ENCODE results near the gene ARNT2. TPM values are rescaled to one million over a fixed set of nuclear protein-coding genes. Genes with fewer than 3 reads are reported as not detected.

The ARNT2 gene
- total and polyA plus RNA-seq, 2 donors = 1.4 to 2.4 TPM

DNA sequence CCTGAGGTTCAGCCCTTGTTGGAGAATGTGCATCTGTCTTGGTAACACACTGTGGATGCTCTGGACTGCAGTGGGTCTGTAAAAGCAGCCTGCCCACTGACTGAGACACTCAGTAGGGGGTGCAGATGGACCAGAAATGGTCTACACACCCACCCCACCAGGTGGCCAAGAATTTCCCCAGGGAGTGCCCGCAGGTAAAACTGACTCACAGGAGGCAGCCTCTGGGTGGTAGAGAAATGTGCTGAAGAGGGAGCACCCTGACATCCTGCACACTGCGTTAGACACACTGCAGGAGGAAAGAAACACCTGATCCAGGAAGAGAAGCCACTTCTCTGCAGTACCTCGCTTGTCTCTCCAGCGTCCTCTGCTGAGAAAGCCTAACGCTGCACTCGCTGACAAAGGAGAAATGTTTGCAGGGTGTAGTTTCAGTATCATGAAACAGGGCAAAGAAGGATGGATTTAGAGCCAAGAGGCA lies 181.4 kb downstream of the ARNT2 start:
- Histone ChIP-seq H3K36me3 (ENCODE audit: control insufficient read depth in 2 of 2, insufficient read depth in 2 of 2, low read length in 1 of 2) (no peaks in the 10 kb centered on the region), H3K9me3 (ENCODE audit: control insufficient read depth in 2 of 2, insufficient read depth in 1 of 2, low read length in 1 of 2) (no peaks in the 10 kb centered on the region), H3K27me3 (ENCODE audit: control insufficient read depth in 2 of 2, insufficient read depth in 1 of 2, low read length in 1 of 2) (no peaks in the 10 kb centered on the region), H3K27ac (ENCODE audit: low read depth in 1 of 2, low read length in 1 of 2) (peak overlapping the region in 1 of 2 donors; percentile 32), H3K4me1 (ENCODE audit: control insufficient read depth in 2 of 2, insufficient read depth in 2 of 2, low read length in 2 of 2) (no peaks in the 10 kb centered on the region), H3K4me3 (ENCODE audit: low read length in 2 of 2) (no peak overlapping the region)
- DNase-seq (ENCODE audit: low read depth in 6 of 9, low spot score in 9 of 9) = no peak
- WGBS = 89% methylated on average over 6 of the region's 6 CpGs

DNA sequence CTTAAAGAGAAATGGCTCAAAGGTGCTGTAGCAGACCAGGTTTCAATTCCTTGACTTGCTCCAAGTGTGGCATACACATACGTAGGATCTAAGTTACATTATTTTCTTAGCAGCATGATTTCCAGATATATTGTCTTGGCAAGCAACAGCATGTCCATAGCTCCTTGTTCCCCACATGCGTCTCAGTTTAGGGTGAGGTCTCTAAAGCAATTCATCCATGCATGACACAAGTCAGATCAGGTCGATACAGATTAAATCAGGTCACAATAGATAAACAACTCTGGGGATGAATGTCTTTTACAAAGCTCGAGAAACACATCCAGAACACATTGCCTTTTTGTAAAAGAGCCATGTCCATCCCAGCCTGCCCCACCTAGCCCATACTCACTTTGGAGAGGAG lies 182.0 kb downstream of the ARNT2 start:
- peak overlapping the region in 1 of 2 donors; percentile 32 for H3K27ac ChIP-seq (ENCODE audit: low read depth in 1 of 2, low read length in 1 of 2)
- no peak for DNase-seq (ENCODE audit: low read depth in 6 of 9, low spot score in 9 of 9)
- H3K4me1 ChIP-seq (ENCODE audit: control insufficient read depth in 2 of 2, insufficient read depth in 2 of 2, low read length in 2 of 2) = no peaks in the 10 kb centered on the region

DNA sequence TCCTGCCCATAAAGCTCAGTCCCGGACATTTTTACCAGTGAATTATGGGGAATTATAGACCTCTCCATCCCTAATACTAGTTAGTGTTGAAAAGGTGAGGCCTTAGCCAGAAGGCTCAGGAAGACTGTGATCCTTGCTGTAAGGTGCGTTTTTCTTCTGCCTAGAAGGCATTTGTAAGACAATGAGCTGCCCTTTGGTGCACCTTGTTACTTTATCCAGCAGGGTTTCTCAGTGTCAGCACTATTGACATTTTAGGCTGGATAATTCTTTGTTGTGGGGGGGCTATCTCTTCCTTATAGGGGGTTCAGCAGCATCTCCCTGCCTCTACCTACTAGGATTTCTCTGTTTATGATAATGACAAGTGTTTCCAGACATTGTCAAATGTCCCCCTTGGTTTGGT lies 182.8 kb downstream of the ARNT2 start:
- H3K4me1 ChIP-seq (ENCODE audit: control insufficient read depth in 2 of 2, insufficient read depth in 2 of 2, low read length in 2 of 2) = no peaks in the 10 kb centered on the region
- no peaks in the 10 kb centered on the region for H3K9me3 ChIP-seq (ENCODE audit: control insufficient read depth in 2 of 2, insufficient read depth in 1 of 2, low read length in 1 of 2)
- no peak overlapping the region for H3K27ac ChIP-seq (ENCODE audit: low read depth in 1 of 2, low read length in 1 of 2)
- DNase-seq (ENCODE audit: low read depth in 6 of 9, low spot score in 9 of 9) = no peak
- H3K27me3 ChIP-seq (ENCODE audit: control insufficient read depth in 2 of 2, insufficient read depth in 1 of 2, low read length in 1 of 2) = no peaks in the 10 kb centered on the region
- no peaks in the 10 kb centered on the region for H3K36me3 ChIP-seq (ENCODE audit: control insufficient read depth in 2 of 2, insufficient read depth in 2 of 2, low read length in 1 of 2)
- no peak overlapping the region for H3K4me3 ChIP-seq (ENCODE audit: low read length in 2 of 2)
- WGBS = 93% methylated on average over 2 of the region's 2 CpGs

More for the DNA sequence above, 182.0 kb downstream of the ARNT2 start:
- Histone ChIP-seq H3K36me3 (ENCODE audit: control insufficient read depth in 2 of 2, insufficient read depth in 2 of 2, low read length in 1 of 2) (no peaks in the 10 kb centered on the region), H3K4me3 (ENCODE audit: low read length in 2 of 2) (no peak overlapping the region), H3K27me3 (ENCODE audit: control insufficient read depth in 2 of 2, insufficient read depth in 1 of 2, low read length in 1 of 2) (no peaks in the 10 kb centered on the region), H3K9me3 (ENCODE audit: control insufficient read depth in 2 of 2, insufficient read depth in 1 of 2, low read length in 1 of 2) (no peaks in the 10 kb centered on the region)
- WGBS = 90% methylated on average over 4 of the region's 4 CpGs

DNA sequence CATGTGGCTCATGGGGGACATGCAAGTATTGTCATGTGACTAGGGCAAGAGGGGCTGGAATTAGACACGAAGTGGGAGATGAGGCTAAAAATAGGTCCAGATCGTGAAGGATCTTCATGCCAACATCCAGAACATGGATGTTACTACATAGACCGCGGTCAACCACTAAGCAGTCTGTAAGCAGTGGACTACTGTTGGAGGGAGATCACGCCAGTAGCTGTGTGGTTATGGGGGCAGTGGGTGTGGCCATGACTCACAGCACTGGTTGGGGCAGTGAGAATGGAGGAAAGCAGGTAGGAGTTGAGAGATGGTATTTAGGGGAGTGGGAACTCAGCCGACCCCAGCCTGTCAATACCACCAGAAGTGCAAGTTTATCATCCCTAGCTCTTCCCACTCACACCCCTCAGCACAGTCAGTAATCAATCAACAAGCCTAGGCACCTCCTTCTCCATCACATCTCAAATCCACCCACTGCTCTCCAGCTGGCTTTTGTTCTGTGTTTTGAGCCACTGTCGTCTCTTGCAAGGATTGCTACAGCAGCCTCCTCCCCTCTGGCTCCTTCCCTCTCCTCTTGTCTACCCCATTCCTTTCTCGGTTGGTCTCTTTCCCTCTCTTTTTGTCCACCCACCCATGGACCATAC lies 183.8 kb downstream of the ARNT2 start:
- H3K9me3 ChIP-seq (ENCODE audit: control insufficient read depth in 2 of 2, insufficient read depth in 1 of 2, low read length in 1 of 2) = no peaks in the 10 kb centered on the region
- 90% methylated on average over 8 of the region's 8 CpGs for WGBS
- no peak for DNase-seq (ENCODE audit: low read depth in 6 of 9, low spot score in 9 of 9)
- H3K4me1 ChIP-seq (ENCODE audit: control insufficient read depth in 2 of 2, insufficient read depth in 2 of 2, low read length in 2 of 2) = no peaks in the 10 kb centered on the region
- no peaks in the 10 kb centered on the region for H3K27me3 ChIP-seq (ENCODE audit: control insufficient read depth in 2 of 2, insufficient read depth in 1 of 2, low read length in 1 of 2)
- H3K27ac ChIP-seq (ENCODE audit: low read depth in 1 of 2, low read length in 1 of 2) = peak overlapping the region in 1 of 2 donors; percentile 34
- H3K36me3 ChIP-seq (ENCODE audit: control insufficient read depth in 2 of 2, insufficient read depth in 2 of 2, low read length in 1 of 2) = no peaks in the 10 kb centered on the region
- H3K4me3 ChIP-seq (ENCODE audit: low read length in 2 of 2) = no peak overlapping the region

DNA sequence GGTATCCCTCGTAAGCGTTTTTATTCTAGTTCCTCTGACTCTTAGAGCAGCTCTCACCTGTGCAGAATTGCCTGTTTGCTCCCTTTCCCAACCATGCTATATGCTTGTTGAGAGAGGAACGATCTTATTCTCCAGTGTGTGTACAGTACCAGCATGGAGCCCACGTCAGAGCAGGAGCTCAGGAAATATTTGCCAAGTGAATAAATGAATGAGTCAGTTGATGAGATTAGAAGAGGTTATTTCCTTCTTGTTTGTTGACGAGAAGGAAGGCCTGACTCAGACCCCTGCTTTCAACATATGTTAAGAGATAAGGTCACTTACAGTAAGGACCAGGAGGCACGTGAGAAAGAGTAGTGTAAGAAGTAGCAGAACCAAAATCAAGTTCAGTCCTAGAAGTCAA lies 184.6 kb downstream of the ARNT2 start:
- DNase-seq (ENCODE audit: low read depth in 6 of 9, low spot score in 9 of 9) = no peak
- Histone ChIP-seq H3K27me3 (ENCODE audit: control insufficient read depth in 2 of 2, insufficient read depth in 1 of 2, low read length in 1 of 2) (no peaks in the 10 kb centered on the region), H3K4me1 (ENCODE audit: control insufficient read depth in 2 of 2, insufficient read depth in 2 of 2, low read length in 2 of 2) (no peaks in the 10 kb centered on the region), H3K9me3 (ENCODE audit: control insufficient read depth in 2 of 2, insufficient read depth in 1 of 2, low read length in 1 of 2) (no peaks in the 10 kb centered on the region), H3K27ac (ENCODE audit: low read depth in 1 of 2, low read length in 1 of 2) (no peak overlapping the region), H3K36me3 (ENCODE audit: control insufficient read depth in 2 of 2, insufficient read depth in 2 of 2, low read length in 1 of 2) (no peaks in the 10 kb centered on the region), H3K4me3 (ENCODE audit: low read length in 2 of 2) (no peak overlapping the region)
- WGBS = 90% methylated on average over 6 of the region's 6 CpGs

DNA sequence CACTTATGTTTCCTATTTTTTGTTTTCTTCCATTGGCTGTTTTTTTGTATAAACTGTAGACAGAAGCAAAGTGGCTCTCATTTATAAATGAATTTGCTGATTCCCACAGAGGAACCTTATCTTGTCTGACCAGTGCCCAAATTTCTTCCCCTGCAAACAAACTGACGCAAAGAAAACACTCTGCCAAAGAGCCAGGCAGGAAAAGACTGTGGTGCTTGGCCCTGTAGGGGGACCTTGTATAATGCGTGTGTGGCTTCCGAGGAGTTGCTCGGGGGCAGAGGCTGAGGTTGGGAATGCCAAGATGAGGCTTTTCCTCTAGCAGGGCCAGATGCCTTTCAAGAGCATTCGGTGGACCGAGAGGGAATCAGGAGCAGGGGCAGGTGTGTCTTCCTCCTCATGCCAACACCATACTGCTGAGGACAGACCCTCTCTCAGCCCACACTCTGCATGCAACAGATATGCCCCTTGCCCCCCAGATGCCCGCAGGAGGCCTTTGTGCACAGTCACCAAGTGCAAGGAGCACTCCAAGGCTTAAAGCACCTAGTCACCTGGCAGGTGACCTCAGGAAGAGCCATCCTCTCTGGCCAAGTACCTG lies 186.7 kb downstream of the ARNT2 start:
- 81% methylated on average over 7 of the region's 7 CpGs for WGBS
- H3K4me3 ChIP-seq (ENCODE audit: low read length in 2 of 2) = no peak overlapping the region
- no peak overlapping the region for H3K27ac ChIP-seq (ENCODE audit: low read depth in 1 of 2, low read length in 1 of 2)
- H3K36me3 ChIP-seq (ENCODE audit: control insufficient read depth in 2 of 2, insufficient read depth in 2 of 2, low read length in 1 of 2) = no peaks in the 10 kb centered on the region
- H3K9me3 ChIP-seq (ENCODE audit: control insufficient read depth in 2 of 2, insufficient read depth in 1 of 2, low read length in 1 of 2) = no peaks in the 10 kb centered on the region
- DNase-seq (ENCODE audit: low read depth in 6 of 9, low spot score in 9 of 9) = no peak
- H3K27me3 ChIP-seq (ENCODE audit: control insufficient read depth in 2 of 2, insufficient read depth in 1 of 2, low read length in 1 of 2) = no peaks in the 10 kb centered on the region
- no peaks in the 10 kb centered on the region for H3K4me1 ChIP-seq (ENCODE audit: control insufficient read depth in 2 of 2, insufficient read depth in 2 of 2, low read length in 2 of 2)

DNA sequence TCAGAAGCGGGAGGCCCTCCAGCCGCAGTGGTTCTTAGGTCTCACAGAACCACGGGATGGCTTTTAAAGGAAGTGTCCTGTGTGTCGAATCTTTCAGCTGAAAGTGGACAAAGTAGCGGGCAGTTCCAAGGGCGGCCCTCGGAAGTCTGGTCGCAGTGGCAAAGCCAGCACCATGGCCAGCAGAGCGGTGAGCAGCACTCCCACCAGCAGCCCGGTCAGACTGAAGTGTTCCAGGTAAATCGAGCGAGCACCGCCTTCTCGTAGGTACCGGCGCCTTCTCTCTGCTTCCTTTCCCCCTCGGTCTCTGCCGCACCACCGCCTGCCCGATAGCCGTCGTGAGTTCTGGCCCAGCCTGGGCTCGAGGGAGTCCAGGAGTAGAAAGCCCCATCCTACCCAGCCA lies 187.3 kb downstream of the ARNT2 start:
- no peak overlapping the region for H3K4me3 ChIP-seq (ENCODE audit: low read length in 2 of 2)
- no peaks in the 10 kb centered on the region for H3K27me3 ChIP-seq (ENCODE audit: control insufficient read depth in 2 of 2, insufficient read depth in 1 of 2, low read length in 1 of 2)
- 91% methylated on average over 23 of the region's 23 CpGs for WGBS
- DNase-seq (ENCODE audit: low read depth in 6 of 9, low spot score in 9 of 9) = no peak
- no peaks in the 10 kb centered on the region for H3K36me3 ChIP-seq (ENCODE audit: control insufficient read depth in 2 of 2, insufficient read depth in 2 of 2, low read length in 1 of 2)
- no peak overlapping the region for H3K27ac ChIP-seq (ENCODE audit: low read depth in 1 of 2, low read length in 1 of 2)
- H3K9me3 ChIP-seq (ENCODE audit: control insufficient read depth in 2 of 2, insufficient read depth in 1 of 2, low read length in 1 of 2) = no peaks in the 10 kb centered on the region
- no peaks in the 10 kb centered on the region for H3K4me1 ChIP-seq (ENCODE audit: control insufficient read depth in 2 of 2, insufficient read depth in 2 of 2, low read length in 2 of 2)

DNA sequence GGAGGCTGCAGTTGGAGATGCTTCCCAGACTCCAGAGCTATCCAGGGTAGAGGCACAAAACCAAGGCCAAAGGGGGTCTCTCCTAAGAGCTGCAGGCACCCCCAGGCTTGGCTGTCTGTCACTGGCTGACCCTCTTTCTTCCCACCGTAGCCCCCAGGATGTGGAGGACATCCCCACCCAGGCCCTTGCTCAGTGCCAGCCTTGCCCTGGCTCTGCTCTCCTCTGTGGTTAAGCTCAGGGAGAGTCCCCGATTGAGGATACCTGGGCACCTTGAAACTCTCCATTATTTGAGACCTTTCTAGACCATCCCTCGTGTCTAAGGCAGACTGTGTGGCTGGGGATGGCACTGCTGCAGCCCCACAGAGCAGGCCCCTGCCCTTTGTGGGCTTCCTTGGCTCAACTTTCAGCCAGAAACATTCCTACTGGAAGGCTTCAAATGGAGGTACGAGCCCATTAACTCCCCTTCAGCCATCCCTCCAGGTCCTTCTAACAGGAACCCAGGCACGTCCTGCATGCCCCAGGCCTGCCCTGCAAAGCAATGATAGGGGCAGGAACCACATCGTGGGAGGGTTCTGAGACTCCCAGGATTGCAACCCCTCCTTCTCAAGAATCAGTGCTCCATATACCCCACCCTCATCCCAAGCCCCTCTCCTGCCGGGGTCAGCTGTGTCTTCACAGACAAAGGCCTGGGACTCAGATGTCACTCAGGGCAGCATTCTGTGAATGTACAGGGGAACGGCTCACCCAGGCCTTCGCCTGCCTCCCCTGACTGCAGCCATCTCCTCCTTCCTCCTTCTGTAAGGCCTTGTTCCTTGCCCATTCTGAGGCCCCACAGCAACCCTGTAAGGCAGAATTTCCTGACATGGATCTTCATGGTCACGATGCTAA lies 188.0 kb downstream of the ARNT2 start:
- H3K27ac ChIP-seq (ENCODE audit: low read depth in 1 of 2, low read length in 1 of 2) = no peak overlapping the region
- 93% methylated on average over 10 of the region's 10 CpGs for WGBS
- H3K27me3 ChIP-seq (ENCODE audit: control insufficient read depth in 2 of 2, insufficient read depth in 1 of 2, low read length in 1 of 2) = no peaks in the 10 kb centered on the region
- no peaks in the 10 kb centered on the region for H3K36me3 ChIP-seq (ENCODE audit: control insufficient read depth in 2 of 2, insufficient read depth in 2 of 2, low read length in 1 of 2)
- no peaks in the 10 kb centered on the region for H3K9me3 ChIP-seq (ENCODE audit: control insufficient read depth in 2 of 2, insufficient read depth in 1 of 2, low read length in 1 of 2)
- DNase-seq (ENCODE audit: low read depth in 6 of 9, low spot score in 9 of 9) = no peak
- no peak overlapping the region for H3K4me3 ChIP-seq (ENCODE audit: low read length in 2 of 2)
- H3K4me1 ChIP-seq (ENCODE audit: control insufficient read depth in 2 of 2, insufficient read depth in 2 of 2, low read length in 2 of 2) = no peaks in the 10 kb centered on the region

DNA sequence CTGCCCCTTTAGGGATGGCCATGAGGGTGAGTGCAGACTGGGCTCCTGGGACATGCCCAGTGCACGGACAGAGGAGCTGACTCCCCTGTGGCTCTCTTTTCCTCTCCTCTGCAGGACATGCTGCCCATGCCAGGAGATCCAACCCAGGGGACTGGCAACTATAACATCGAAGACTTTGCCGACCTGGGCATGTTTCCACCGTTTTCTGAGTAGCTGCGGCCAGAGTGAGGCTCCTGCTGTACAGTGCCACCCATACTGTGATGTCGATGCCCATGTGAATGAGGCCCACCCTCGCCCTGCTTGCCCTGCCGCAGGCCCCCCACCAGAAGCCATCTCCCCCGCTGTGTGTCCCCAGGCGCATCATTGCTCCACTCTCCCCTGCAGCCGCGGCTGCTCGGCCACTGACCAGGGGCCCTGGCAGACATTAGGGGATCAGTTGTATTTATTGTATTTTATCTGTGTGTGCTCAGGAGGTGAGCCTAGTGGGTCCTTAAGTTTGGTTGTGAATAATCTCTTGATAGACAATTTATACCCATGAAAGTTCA lies 189.4 kb downstream of the ARNT2 start:
- 97% methylated on average over 13 of the region's 13 CpGs for WGBS
- no peaks in the 10 kb centered on the region for H3K9me3 ChIP-seq (ENCODE audit: control insufficient read depth in 2 of 2, insufficient read depth in 1 of 2, low read length in 1 of 2)
- no peaks in the 10 kb centered on the region for H3K36me3 ChIP-seq (ENCODE audit: control insufficient read depth in 2 of 2, insufficient read depth in 2 of 2, low read length in 1 of 2)
- no peaks in the 10 kb centered on the region for H3K27me3 ChIP-seq (ENCODE audit: control insufficient read depth in 2 of 2, insufficient read depth in 1 of 2, low read length in 1 of 2)
- DNase-seq (ENCODE audit: low read depth in 6 of 9, low spot score in 9 of 9) = no peak
- H3K27ac ChIP-seq (ENCODE audit: low read depth in 1 of 2, low read length in 1 of 2) = no peak overlapping the region
- H3K4me3 ChIP-seq (ENCODE audit: low read length in 2 of 2) = no peak overlapping the region
- no peaks in the 10 kb centered on the region for H3K4me1 ChIP-seq (ENCODE audit: control insufficient read depth in 2 of 2, insufficient read depth in 2 of 2, low read length in 2 of 2)
